ENCODE measurements around the gene VSX2. TPM values are rescaled to one million over a fixed set of nuclear protein-coding genes. Genes with fewer than 3 reads are reported as not detected.

Gene VSX2
- not detected for total RNA-seq
- polyA plus RNA-seq (ENCODE audit: insufficient read depth in 1 of 8, insufficient read length in 8 of 8, low replicate concordance in 1 of 8) = not detected
- long read RNA-seq, donor 1 = 0 reads
- long read RNA-seq, donor 2 = 0 reads
- long read RNA-seq, donor 3 = 0 reads
- long read RNA-seq, donor 4 = 0 reads
- long read RNA-seq, donor 5 = 0 reads
- long read RNA-seq, donor 6 = 0 reads
- long read RNA-seq, donor 7 = 0 reads
- long read RNA-seq, donor 8 = 0 reads
- long read RNA-seq, donor 9 = 0 reads
- long read RNA-seq, donor 10 = 0 reads
- long read RNA-seq, donor 11 = 0 reads

DNA sequence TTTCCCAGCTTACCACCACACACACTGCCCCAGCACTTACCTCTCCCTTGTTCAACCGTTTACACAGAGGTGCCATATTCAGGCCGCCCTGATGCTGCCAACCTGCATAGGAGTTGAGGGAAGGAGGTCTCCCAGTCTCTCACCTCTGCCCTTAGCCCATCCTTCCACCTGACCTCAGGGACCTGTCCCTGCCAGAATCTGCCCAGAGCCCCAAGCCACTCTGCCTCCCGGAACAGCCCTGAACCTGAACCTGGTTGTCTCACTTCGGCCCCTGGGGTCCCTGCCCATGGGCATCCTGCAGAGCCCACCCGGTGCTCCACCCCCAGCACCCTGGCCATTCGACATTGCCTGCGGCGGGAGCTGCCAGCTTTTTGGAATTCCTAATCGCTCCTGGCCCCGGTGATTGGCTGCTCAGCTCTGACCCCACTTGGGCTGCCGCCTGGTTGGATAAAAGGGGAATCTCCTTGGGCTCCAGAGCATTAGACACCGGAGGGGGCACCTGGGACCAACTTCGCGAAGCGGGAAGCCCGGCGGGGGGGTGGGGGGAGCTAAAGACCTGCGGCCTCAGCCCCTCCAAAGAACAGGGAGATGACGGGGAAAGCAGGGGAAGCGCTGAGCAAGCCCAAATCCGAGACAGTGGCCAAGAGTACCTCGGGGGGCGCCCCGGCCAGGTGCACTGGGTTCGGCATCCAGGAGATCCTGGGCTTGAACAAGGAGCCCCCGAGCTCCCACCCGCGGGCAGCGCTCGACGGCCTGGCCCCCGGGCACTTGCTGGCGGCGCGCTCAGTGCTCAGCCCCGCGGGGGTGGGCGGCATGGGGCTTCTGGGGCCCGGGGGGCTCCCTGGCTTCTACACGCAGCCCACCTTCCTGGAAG, at the start of gene VSX2:
TSS of gene VSX2 (plus strand) at position 476 of the 874 bp plus-strand sequence. CDS start at position 589, 113 bp downstream.
- H3K27me3 ChIP-seq (ENCODE audit: control insufficient read depth, insufficient read depth, low read length) = peaks cover 93% of the 10 kb centered on the region
- H3K9me3 ChIP-seq (replicated peaks; ENCODE audit: control insufficient read depth, low read depth, low read length) = no peaks in the 10 kb centered on the region
- WGBS (ENCODE audit: insufficient coverage) = 1% methylated on average over 38 of the region's 40 CpGs
- H3K4me1 ChIP-seq (ENCODE audit: control insufficient read depth, insufficient read depth, low read length) = peaks cover 16% of the 10 kb centered on the region
- no peak within 1 kb of the TSS for H3K4me3 ChIP-seq (ENCODE audit: low read length)
- no peak for DNase-seq
- H3K36me3 ChIP-seq (ENCODE audit: control insufficient read depth, insufficient read depth, low read length) = no peaks in the 10 kb centered on the region
- no peak within 1 kb of the TSS for H3K27ac ChIP-seq (ENCODE audit: low read length)

DNA sequence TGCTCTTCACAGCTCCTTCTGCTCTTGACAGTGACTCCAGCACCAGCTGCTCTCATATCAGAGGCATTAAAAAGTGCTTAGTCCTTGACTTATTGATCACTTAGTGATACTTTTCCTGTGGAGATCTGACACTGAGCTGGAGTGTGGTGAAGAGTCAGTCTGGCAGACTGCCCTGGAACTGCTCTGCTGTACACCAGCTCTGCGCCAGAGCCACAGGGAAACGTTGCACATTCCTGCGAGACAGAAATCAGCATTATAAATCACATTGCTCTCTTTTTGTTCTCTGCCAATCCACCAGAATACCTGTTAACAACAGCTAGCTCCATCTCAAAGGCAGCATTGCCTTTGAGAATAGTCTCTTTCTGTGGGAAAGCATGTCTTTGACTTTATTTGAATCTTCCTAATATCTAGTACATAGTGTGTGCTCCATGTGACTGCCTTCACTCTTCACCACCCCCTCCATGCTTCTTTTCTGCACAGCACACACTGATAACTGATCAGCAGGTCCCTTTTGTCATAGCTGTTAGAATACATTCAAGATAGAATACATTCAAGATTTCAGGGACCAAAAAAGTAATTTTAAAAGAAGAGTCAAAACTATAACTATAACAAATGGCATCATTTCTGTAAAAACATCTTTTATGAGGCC, 48.2 kb upstream of the VSX2 start:
- no peak overlapping the region for H3K27ac ChIP-seq (ENCODE audit: low read length)
- no CpG with 5 or more reads among the region's 3 CpGs for WGBS (ENCODE audit: insufficient coverage)

DNA sequence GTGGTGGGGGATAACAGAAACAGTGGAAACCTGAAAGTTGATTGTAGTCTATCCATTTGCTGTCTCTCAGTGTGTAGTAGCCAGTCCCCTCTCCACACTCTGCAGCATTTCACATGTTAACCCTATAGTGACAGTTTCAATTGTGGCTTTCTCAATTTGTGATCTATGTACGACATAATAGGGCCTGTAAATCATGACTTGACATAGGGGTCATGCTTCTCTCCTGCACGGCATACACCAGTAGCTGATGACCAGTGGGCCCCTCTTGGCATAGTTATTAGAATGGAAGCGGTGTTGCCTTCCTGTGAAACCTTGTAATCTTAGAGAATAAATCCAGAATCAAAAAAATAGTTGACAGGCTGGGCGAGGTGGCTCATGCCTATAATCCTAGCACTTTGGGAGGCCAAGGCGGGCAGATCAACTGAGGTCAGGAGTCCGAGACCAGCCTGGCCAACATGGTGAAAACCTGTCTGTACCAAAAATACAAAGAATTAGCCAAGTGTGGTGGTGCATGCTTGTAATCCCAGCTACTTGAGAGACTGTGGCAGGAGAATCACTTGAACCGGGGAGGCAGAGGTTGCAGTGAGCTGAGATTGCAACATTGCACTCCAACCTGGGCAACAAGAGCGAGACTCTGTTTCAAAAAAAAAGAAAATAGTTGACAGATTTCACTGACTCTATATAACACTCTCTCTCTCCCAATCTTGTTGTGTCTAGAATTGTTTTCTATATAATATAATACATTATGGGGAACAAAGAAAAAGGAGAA, 44.6 kb upstream of the VSX2 start:
- Histone ChIP-seq H3K36me3 (ENCODE audit: control insufficient read depth, insufficient read depth, low read length) (peaks cover 8% of the 10 kb centered on the region), H3K9me3 (replicated peaks; ENCODE audit: control insufficient read depth, low read depth, low read length) (no peaks in the 10 kb centered on the region), H3K27me3 (ENCODE audit: control insufficient read depth, insufficient read depth, low read length) (no peaks in the 10 kb centered on the region), H3K4me1 (ENCODE audit: control insufficient read depth, insufficient read depth, low read length) (no peaks in the 10 kb centered on the region), H3K27ac (ENCODE audit: low read length) (no peak overlapping the region), H3K4me3 (ENCODE audit: low read length) (no peak overlapping the region)
- no peak for DNase-seq
- WGBS (ENCODE audit: insufficient coverage) = 81% methylated on average over 2 of the region's 8 CpGs

More for the DNA sequence above, 48.2 kb upstream of the VSX2 start:
- Histone ChIP-seq H3K27me3 (ENCODE audit: control insufficient read depth, insufficient read depth, low read length) (no peaks in the 10 kb centered on the region), H3K4me1 (ENCODE audit: control insufficient read depth, insufficient read depth, low read length) (no peaks in the 10 kb centered on the region), H3K9me3 (replicated peaks; ENCODE audit: control insufficient read depth, low read depth, low read length) (no peaks in the 10 kb centered on the region), H3K4me3 (ENCODE audit: low read length) (no peak overlapping the region), H3K36me3 (ENCODE audit: control insufficient read depth, insufficient read depth, low read length) (no peaks in the 10 kb centered on the region)
- DNase-seq = no peak

DNA sequence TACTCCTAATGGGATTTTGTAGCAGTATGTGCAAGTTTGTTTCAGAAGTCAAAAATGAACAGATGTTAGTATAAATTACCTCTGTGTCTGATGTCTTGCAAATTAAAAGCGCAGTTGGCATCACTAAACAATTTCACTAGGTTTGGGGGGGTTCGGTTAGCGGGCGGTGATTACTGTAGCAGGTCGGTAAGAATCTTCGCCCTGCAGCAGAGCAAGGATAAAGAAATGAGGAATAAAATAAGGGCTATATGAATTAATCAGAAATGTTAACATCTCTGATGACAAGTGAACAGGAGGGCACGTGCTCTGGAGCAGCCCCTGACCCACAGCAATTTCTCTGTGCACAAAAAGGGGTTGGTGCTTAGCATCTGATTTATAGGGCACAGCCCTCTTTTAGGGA, 43.6 kb upstream of the VSX2 start:
- Histone ChIP-seq H3K4me3 (ENCODE audit: low read length) (no peak overlapping the region), H3K27me3 (ENCODE audit: control insufficient read depth, insufficient read depth, low read length) (no peaks in the 10 kb centered on the region), H3K9me3 (replicated peaks; ENCODE audit: control insufficient read depth, low read depth, low read length) (no peaks in the 10 kb centered on the region), H3K27ac (ENCODE audit: low read length) (no peak overlapping the region), H3K36me3 (ENCODE audit: control insufficient read depth, insufficient read depth, low read length) (peaks cover 8% of the 10 kb centered on the region), H3K4me1 (ENCODE audit: control insufficient read depth, insufficient read depth, low read length) (no peaks in the 10 kb centered on the region)
- no peak for DNase-seq
- 84% methylated on average over 5 of the region's 7 CpGs for WGBS (ENCODE audit: insufficient coverage)

DNA sequence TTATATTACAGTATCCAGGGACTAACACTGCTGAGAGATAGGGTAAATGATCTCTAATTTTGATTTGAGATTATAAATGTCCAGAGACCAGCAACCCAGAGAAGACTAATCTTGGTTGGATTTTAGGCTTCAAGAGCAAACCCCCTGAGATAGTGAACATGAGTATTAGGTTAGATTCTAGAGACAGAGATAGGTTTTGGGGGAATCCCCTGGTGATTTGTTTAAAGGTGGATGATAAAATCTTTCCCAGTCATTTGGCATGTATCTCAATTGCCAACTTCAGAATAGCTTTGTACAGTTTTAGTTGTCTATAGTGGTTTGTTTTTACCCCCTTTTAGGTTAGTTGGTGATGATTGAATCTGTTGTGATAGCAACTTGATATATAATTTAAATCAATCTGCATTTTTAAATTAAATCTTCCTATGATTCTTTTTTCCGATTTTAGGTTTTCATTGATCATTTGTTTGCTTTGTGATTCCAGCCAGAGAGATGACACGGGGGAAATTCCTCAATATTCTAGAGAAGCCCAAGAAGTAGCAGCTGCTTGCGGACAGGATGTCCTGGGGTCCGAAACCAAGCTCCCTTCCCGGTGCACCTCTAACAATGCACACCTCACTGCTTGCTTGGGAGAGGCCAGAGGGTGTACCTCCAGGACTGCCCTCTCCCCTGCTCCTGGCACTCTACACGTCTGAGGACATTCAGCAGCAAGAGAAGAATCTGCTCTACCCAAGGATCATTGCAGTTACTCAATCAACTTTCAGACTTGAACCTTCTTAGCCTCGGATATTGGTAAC, 40.6 kb upstream of the VSX2 start:
- no peak for DNase-seq
- no peak overlapping the region for H3K27ac ChIP-seq (ENCODE audit: low read length)
- 91% methylated on average over 7 of the region's 7 CpGs for WGBS (ENCODE audit: insufficient coverage)

DNA sequence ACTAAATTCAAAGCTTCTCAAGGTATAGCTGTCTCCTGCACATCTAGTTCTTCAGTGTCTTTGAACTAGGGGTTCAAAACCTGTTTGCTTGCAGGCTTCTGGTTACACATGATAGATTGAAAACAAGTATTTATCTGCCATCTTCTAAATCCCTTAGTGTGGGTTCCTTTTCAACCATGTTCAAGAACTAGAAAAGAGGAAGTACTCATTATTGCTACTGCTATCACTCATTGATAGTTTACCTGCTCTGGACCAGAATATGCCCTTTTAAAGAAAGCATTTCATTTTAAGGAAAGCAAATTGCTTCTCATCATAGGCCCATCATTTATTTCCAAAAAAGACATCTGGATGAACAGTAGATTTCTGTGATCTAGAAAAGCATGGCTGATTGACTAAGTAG, 37.1 kb upstream of the VSX2 start:
- no peaks in the 10 kb centered on the region for H3K27me3 ChIP-seq (ENCODE audit: control insufficient read depth, insufficient read depth, low read length)
- H3K36me3 ChIP-seq (ENCODE audit: control insufficient read depth, insufficient read depth, low read length) = peaks cover 8% of the 10 kb centered on the region
- no peak for DNase-seq
- H3K27ac ChIP-seq (ENCODE audit: low read length) = no peak overlapping the region
- H3K4me1 ChIP-seq (ENCODE audit: control insufficient read depth, insufficient read depth, low read length) = no peaks in the 10 kb centered on the region
- no peak overlapping the region for H3K4me3 ChIP-seq (ENCODE audit: low read length)
- H3K9me3 ChIP-seq (replicated peaks; ENCODE audit: control insufficient read depth, low read depth, low read length) = no peaks in the 10 kb centered on the region

More for the DNA sequence above, 40.6 kb upstream of the VSX2 start:
- no peaks in the 10 kb centered on the region for H3K9me3 ChIP-seq (replicated peaks; ENCODE audit: control insufficient read depth, low read depth, low read length)
- H3K4me1 ChIP-seq (ENCODE audit: control insufficient read depth, insufficient read depth, low read length) = no peaks in the 10 kb centered on the region
- no peaks in the 10 kb centered on the region for H3K27me3 ChIP-seq (ENCODE audit: control insufficient read depth, insufficient read depth, low read length)
- H3K4me3 ChIP-seq (ENCODE audit: low read length) = no peak overlapping the region
- H3K36me3 ChIP-seq (ENCODE audit: control insufficient read depth, insufficient read depth, low read length) = peaks cover 8% of the 10 kb centered on the region

DNA sequence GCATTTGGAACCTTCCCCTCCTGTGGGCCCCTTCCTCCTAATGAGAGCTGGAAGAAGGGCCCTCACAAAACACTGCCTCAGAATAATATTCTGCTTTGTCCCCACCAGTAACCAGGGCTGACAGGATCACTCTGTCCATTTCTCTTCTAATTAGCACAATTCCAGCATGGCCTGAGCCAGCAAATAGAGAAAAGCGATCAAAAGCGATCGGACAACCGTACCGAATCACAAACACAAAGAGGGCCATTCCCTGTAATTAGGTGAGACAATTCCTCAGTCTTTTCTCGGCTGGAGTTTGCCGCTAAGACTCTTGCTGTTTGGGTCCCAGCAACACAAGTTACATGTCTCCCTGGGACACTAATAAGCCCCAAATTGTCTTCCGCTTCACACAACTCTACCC, 35.6 kb upstream of the VSX2 start:
- Histone ChIP-seq H3K4me3 (ENCODE audit: low read length) (no peak overlapping the region), H3K27ac (ENCODE audit: low read length) (no peak overlapping the region), H3K36me3 (ENCODE audit: control insufficient read depth, insufficient read depth, low read length) (peaks cover 8% of the 10 kb centered on the region), H3K9me3 (replicated peaks; ENCODE audit: control insufficient read depth, low read depth, low read length) (no peaks in the 10 kb centered on the region), H3K27me3 (ENCODE audit: control insufficient read depth, insufficient read depth, low read length) (peaks cover 2% of the 10 kb centered on the region), H3K4me1 (ENCODE audit: control insufficient read depth, insufficient read depth, low read length) (no peaks in the 10 kb centered on the region)
- WGBS (ENCODE audit: insufficient coverage) = 50% methylated on average over 2 of the region's 8 CpGs
- DNase-seq = no peak

DNA sequence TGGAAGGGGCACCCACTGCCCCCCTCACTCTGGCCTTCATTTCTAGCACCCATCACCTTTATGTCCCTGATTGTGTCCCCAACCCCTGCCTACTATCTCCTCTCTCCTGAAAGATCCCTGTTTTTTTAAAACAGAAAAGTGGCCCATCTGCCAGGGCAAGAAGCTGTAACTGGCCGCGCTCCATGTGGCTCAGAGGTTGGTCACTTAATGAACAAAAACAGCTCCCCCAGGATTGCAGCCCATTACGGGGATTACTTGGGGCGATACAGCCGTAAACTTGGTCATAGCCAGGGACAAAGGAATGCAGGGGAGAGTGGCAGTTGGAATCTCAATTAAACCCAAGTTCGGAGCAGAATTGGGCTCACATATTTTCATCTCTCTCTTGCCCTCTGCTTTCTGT, 34.8 kb upstream of the VSX2 start:
- no CpG with 5 or more reads among the region's 6 CpGs for WGBS (ENCODE audit: insufficient coverage)
- Histone ChIP-seq H3K4me1 (ENCODE audit: control insufficient read depth, insufficient read depth, low read length) (no peaks in the 10 kb centered on the region), H3K27ac (ENCODE audit: low read length) (no peak overlapping the region)

DNA sequence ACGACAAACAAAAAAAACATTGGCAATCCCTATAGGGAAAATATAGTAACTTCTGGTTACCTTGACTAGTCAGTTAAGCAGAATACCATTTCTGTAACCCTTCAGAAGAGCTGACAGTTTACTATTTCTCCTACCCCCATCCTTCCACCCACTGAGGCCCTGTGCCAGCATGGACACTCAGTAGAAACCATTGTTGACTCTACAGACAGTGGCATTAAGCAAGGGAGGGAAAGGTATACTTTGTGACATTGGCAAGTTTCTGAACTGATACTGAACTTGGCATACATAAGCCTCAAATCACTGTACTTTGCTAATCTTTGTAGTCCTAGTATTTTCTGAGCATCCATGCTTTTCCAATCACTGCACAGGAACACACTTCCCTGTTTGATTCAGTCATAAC, 33.4 kb upstream of the VSX2 start:
- Histone ChIP-seq H3K27me3 (ENCODE audit: control insufficient read depth, insufficient read depth, low read length) (peaks cover 6% of the 10 kb centered on the region), H3K27ac (ENCODE audit: low read length) (no peak overlapping the region), H3K4me1 (ENCODE audit: control insufficient read depth, insufficient read depth, low read length) (no peaks in the 10 kb centered on the region), H3K9me3 (replicated peaks; ENCODE audit: control insufficient read depth, low read depth, low read length) (no peaks in the 10 kb centered on the region), H3K4me3 (ENCODE audit: low read length) (no peak overlapping the region), H3K36me3 (ENCODE audit: control insufficient read depth, insufficient read depth, low read length) (no peaks in the 10 kb centered on the region)
- DNase-seq = no peak
- no CpG with 5 or more reads among the region's 1 CpG for WGBS (ENCODE audit: insufficient coverage)

More for the DNA sequence above, 34.8 kb upstream of the VSX2 start:
- Histone ChIP-seq H3K27me3 (ENCODE audit: control insufficient read depth, insufficient read depth, low read length) (peaks cover 2% of the 10 kb centered on the region), H3K9me3 (replicated peaks; ENCODE audit: control insufficient read depth, low read depth, low read length) (no peaks in the 10 kb centered on the region), H3K36me3 (ENCODE audit: control insufficient read depth, insufficient read depth, low read length) (peaks cover under 1% of the 10 kb centered on the region), H3K4me3 (ENCODE audit: low read length) (no peak overlapping the region)
- DNase-seq = no peak
